Left lung (tissue), 10 donors: Measurements from ENCODE around the gene C1orf159. TPM values are rescaled to one million over a fixed set of nuclear protein-coding genes. Genes with fewer than 3 reads are reported as not detected.

Experiments
- ATAC-seq: fragments of 200-7000 bp; cut with Tn5 transposase; one replicate; pipeline ENCODE4 v1.9.1; 2020; ENCODE audit warnings: moderate library complexity
- DNase-seq, 4 donors: peaks; one replicate each; pipeline ENCODE4 v3.0.0-alpha.2; 2013 to 2020
- H3K27ac ChIP-seq, 2 donors: fragments of 200-600 bp; sonication (generic) in 1 of 2; one replicate each; pipeline versions ENCODE4 v1.5.0 to v1.8.0; 2020 to 2021
- H3K27me3 ChIP-seq, 2 donors: fragments of 200-600 bp; sonication (generic) in 1 of 2; one replicate each; pipeline versions ENCODE4 v1.5.0 to v1.8.0; 2020 to 2021
- H3K36me3 ChIP-seq, 2 donors: fragments of 200-600 bp; sonication (generic) in 1 of 2; one replicate each; pipeline versions ENCODE4 v1.5.0 to v1.8.0; 2020 to 2021
- H3K4me1 ChIP-seq, 2 donors: fragments of 200-600 bp; one replicate each; pipeline ENCODE4 v1.8.0; 2021
- H3K4me3 ChIP-seq, 2 donors: fragments of 200-600 bp; sonication (generic) in 1 of 2; one replicate each; pipeline versions ENCODE4 v1.5.0 to v1.8.0; 2020 to 2021; ENCODE audit warnings: mild to moderate bottlenecking in 1 of 2
- H3K9me3 ChIP-seq, 2 donors: fragments of 200-600 bp; sonication (generic) in 1 of 2; one replicate each; pipeline versions ENCODE4 v1.5.0 to v1.8.0; 2020 to 2021
- CTCF ChIP-seq, 2 donors: fragments of 200-600 bp; sonication (generic) in 1 of 2; IDR thresholded peaks; one replicate each; pipeline versions ENCODE4 v1.5.0 to v1.8.0; 2021; ENCODE audit warnings: antibody characterized with exemption in 2 of 2
- intact Hi-C, 2 donors: fragments of 100-400 bp; cut with DNase I; formaldehyde crosslinking; loops; one replicate each; pipeline versions ENCODE4 v1.11.2 to v1.14.2; 2022
- polyA plus RNA-seq, 6 donors: library from polyadenylated mRNA; unstranded; fragments of 120-200 nt; gene quantifications; one replicate each; pipeline ENCODE4 v1.2.1, GENCODE V29; 2013; ENCODE audit not compliant: insufficient read length in 6 of 6
- total RNA-seq, 2 donors: library from RNA; stranded (reverse); fragmentation: NEBNext Ultra II Directional; extraction: Animal tissue kit (Norgen Biotek cat#: 25700); gene quantifications; one replicate each; pipeline ENCODE4 v1.2.1, GENCODE V29; 2021
- donor health status: DM: no; HTN: yes; CAD: no.
- donor health status: DM: no; HTN: no; CAD: no.

The C1orf159 gene
- total and polyA plus RNA-seq, 8 donors, result 7.7 to 16.0 (median 10.1) TPM

- peaks cover 13 to 19% of the 10 kb centered on the region in 2 donors for H3K4me1 ChIP-seq
- no peak overlapping the region for H3K27ac ChIP-seq
- ATAC-seq (no peak), DNase-seq (no peak)
- H3K36me3 ChIP-seq, result peaks cover 0 to 40% of the 10 kb centered on the region in 2 donors
- no peaks in the 10 kb centered on the region for H3K9me3 ChIP-seq
- no peak overlapping the region for H3K4me3 ChIP-seq
- TF ChIP-seq CTCF (IDR thresholded peaks at IDR 0.05), result no peak
- intact Hi-C loops, result no loop called here
- peaks cover 0 to 46% of the 10 kb centered on the region in 2 donors for H3K27me3 ChIP-seq
Measured at GRCh38 chr1:1041873-1042272, 74.0 kb downstream of the C1orf159 start.

GRCh38 chr1:1041092-1041523 is 74.8 kb downstream of the C1orf159 start:
- DNase-seq (no peak), ATAC-seq (no peak)
- peaks cover 0 to 33% of the 10 kb centered on the region in 2 donors for H3K36me3 ChIP-seq
- H3K27me3 ChIP-seq, result peaks cover 0 to 52% of the 10 kb centered on the region in 2 donors
- TF ChIP-seq CTCF (IDR thresholded peaks at IDR 0.05), result no peak
- H3K9me3 ChIP-seq, result no peaks in the 10 kb centered on the region
- intact Hi-C loops, result no loop called here
- peaks cover 13 to 19% of the 10 kb centered on the region in 2 donors for H3K4me1 ChIP-seq
- no peak overlapping the region for H3K4me3 ChIP-seq
- H3K27ac ChIP-seq, result no peak overlapping the region

GRCh38 chr1:1040004-1040991 is 75.6 kb downstream of the C1orf159 start:
- H3K9me3 ChIP-seq, result no peaks in the 10 kb centered on the region
- H3K36me3 ChIP-seq, result peaks cover 0 to 25% of the 10 kb centered on the region in 2 donors

GRCh38 chr1:1039145-1039910 is 76.6 kb downstream of the C1orf159 start:
- Histone ChIP-seq H3K27me3 (peaks cover 4 to 70% of the 10 kb centered on the region in 2 donors), H3K9me3 (no peaks in the 10 kb centered on the region), H3K27ac (no peak overlapping the region), H3K4me1 (peaks cover 13 to 21% of the 10 kb centered on the region in 2 donors), H3K4me3 (no peak overlapping the region), H3K36me3 (peaks cover 0 to 15% of the 10 kb centered on the region in 2 donors)
- intact Hi-C loops, result no loop called here
- DNase-seq (no peak), ATAC-seq (no peak)
- no peak for TF ChIP-seq CTCF (IDR thresholded peaks at IDR 0.05)

More at GRCh38 chr1:1040004-1040991, 75.6 kb downstream of the C1orf159 start:
- Histone ChIP-seq H3K27ac (no peak overlapping the region), H3K4me3 (peak overlapping the region; percentile 22 to 29), H3K27me3 (peaks cover 0 to 60% of the 10 kb centered on the region in 2 donors), H3K4me1 (peaks cover 13 to 19% of the 10 kb centered on the region in 2 donors)
- ATAC-seq (peak; percentile 93), DNase-seq (peak in 3 of 4 donors; percentile 69 to 88 (median 79))
- no peak for TF ChIP-seq CTCF (IDR thresholded peaks at IDR 0.05)
- intact Hi-C loops, result no loop called here
